HG03066 (cell line): ENCODE results near the gene TP63.
"Not testable (repeated sequence)": the region's sequence is repeated elsewhere in the genome, so short reads cannot be mapped to it uniquely, and the experiment has no call there.

Source experiments
- ATAC-seq: cut with Tn5 transposase; IDR thresholded peaks from one replicate; pipeline ENCODE4 v1.9.1; 2021; ENCODE audit warnings: low read depth; ENCODE audit not compliant: unreplicated experiment

TP63 gene

DNA sequence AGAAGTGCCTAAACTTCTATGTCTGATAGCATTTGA is at the start of gene TP63:
TSS of gene TP63 (plus strand) at position 17 of the 36 bp plus-strand sequence. CDS start 127 bp downstream, outside the sequence.
- no peak for ATAC-seq

DNA sequence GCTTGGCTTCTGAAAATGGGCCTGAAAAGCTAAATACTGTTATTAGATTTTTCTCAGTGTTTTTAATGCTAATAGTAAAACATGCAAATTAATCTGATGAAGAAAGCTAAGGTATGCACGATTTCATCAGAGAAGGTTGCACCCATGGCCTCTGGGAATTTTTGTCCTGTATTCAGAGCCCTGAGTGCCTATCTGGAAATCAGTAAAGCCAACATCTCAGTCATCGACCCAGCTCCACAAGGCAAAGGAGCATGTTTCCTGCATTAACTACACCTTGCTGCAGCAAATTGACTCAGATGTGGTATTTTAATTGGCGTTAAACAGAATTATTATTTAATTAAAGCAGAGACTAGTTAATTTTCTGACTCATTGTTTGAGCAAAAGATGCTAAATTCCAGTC is 49.0 kb upstream of the TP63 start:
- no peak for ATAC-seq

DNA sequence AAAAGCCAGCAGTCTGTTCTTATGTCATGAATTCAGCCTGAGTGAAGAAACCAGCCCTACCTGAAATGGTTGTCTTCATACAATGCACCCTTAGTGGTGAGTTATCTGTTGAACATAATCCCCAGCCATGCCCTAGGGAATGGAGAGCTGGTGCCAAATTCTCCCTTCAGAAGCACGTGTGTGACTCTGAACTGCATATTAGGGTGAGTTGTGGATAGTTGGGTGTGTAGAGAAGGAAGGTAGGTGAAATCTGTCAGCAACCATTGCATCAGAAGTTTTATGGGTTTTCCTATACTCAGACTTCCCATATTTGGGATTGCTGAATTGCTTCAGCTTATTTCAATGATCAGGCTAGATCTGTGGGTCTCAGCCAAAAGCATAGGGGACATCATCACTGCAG is 46.5 kb upstream of the TP63 start:
- ATAC-seq = no peak

DNA sequence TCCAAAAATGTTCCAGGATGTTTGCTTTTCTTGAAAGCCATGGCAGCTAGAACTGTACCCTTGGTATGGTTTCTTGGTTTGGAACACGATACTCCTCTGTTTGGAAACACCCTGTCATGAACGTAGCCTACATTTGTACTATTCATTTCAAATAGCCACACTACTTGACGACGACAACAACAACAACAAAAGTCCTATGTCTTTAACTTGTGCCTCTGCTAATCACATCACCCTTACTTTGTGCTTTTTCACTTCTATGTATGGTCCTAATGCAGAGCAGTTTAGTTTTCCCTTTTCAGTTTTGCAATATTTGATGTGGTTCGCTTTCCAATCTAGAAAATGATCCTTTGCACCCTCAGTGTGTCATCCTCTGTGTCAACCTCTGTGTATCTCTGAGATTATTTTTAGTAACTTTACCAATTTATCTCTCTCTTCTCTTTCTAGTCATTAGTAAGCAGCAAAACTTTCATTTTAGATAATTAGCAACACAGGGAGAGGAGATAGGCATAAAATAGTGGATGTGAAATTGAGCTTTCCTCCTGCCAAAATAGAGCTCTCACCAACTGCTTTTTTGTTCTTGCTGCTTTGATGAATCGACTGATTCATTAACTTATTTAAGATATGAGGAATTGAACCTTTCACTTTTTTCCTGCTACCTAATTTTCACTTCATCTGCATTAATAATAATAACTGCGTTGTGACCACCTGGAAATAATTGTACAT is 44.1 kb upstream of the TP63 start:
- ATAC-seq = peak; percentile 92

DNA sequence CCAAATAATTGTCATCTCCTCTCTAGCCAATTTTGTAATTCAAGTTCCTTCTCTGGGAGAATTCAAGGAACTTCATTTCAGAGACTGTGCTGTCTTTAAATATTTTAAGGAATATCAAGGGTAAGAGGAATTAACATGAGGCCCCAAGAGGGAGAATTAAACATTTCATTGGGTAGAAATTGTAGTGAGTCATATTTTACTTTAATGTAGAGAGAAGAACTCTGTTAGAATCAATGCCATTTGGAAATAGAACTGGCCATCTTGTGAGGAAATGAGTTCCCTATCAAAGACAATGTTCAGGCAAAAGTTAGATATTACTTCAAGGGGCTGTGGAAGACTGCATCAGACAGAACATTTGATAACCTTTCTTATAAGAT is 43.5 kb upstream of the TP63 start:
- ATAC-seq = no peak

DNA sequence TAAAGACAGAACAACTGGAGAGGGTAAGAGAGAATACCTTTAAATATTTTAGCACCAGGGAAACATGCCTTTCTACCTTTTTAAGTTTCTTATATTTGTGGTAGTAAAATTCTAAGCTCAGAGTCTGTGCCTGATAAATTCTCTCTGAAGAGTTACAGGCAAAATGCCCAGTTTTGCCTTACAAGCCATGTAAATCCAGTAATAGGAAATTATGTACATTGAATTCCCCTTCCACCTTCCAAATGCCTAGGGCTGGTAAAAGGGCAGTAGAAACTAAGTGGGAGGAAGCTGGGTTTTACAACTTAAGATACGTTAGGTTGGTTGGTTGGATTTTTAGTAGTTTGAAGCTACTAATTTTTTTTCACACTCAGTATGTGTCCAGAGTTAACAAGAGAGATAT is 43.1 kb upstream of the TP63 start:
- ATAC-seq = no peak

DNA sequence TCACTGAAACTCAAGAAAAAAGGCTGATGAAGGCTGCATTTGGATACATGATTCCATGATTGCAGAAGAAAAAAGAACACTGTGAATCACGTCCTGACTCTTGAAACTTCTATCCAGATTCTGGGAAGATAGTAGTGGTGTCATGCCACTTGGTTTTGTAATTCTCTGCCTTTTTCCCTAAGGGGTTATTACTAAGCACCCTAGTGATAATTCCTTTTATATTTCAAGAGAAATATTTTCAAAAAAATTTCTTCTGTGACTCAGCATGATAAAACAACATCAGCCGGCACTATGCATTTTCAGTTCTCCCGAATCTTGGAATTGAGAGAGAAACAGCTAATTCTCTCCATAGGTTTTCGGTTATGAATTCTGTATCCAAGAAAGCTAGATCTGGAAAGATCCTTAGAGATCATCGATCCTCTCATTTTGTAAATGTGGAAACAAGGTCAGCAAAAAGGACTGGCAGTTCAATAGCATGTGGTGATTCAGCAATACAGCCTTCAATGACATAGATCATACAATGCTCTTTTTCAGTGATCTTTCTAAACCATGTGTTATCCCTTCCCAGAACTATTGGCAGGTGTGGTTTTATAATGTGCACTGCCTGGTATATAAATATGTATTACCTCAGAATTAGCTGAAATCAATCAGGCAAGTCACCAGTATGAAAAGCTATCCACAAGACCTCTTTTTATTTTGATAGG is 42.6 kb upstream of the TP63 start:
- no peak for ATAC-seq

DNA sequence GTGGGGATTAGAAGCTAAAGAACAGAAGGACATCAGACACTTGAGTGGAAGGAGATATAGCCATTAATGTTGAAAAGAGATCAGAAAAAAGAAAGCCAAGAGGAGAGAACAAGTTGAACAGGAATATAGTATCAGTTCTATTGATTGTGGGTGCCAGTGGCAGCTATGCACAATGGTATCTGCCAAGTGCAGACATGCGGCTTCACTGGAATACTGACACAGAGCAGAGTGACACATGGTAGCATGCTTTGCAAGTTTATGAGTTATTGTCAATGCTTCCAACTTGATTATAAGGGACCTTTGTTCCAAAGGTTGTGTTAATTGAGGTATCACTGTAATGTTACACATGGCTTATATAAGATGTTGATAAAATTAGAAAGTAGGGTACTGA is 42.0 kb upstream of the TP63 start:
- no peak for ATAC-seq

DNA sequence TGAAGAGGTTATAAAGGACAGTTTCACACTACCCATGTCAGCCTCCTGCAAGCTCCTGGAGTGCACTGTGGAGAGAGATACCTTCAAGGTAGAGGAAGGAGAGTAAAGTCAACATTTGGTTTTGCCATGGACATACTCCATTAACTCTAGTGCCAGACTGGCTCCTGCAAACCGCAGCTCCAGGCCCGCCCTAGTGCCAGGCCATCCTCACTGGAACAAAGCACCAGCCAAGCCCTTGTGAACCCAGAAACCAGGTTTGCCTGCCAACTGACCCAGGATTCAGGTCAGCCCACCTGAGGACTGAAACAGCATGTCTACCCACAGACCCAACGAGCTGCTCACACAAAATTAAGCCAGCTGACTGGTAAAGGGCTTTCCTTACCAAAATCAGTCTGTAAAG is 41.0 kb upstream of the TP63 start:
- no peak for ATAC-seq

DNA sequence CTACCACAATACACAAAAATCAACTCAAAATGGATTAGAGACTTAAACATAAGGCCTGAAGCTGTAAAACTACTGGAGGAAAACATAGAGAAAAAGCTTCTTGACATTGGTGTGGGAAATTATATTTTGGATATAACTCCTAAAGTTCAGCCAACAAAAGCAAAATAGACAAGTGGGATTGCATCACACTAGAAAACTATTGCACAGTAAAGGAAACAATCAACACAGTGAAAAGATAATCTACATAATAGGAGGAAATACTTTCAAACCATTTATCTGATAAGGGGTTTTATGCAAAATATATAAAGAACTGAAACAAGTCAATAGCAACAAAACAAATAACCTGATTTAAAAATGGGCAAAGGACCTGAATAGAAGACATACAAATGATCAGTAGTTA is 37.6 kb upstream of the TP63 start:
- ATAC-seq = no peak

DNA sequence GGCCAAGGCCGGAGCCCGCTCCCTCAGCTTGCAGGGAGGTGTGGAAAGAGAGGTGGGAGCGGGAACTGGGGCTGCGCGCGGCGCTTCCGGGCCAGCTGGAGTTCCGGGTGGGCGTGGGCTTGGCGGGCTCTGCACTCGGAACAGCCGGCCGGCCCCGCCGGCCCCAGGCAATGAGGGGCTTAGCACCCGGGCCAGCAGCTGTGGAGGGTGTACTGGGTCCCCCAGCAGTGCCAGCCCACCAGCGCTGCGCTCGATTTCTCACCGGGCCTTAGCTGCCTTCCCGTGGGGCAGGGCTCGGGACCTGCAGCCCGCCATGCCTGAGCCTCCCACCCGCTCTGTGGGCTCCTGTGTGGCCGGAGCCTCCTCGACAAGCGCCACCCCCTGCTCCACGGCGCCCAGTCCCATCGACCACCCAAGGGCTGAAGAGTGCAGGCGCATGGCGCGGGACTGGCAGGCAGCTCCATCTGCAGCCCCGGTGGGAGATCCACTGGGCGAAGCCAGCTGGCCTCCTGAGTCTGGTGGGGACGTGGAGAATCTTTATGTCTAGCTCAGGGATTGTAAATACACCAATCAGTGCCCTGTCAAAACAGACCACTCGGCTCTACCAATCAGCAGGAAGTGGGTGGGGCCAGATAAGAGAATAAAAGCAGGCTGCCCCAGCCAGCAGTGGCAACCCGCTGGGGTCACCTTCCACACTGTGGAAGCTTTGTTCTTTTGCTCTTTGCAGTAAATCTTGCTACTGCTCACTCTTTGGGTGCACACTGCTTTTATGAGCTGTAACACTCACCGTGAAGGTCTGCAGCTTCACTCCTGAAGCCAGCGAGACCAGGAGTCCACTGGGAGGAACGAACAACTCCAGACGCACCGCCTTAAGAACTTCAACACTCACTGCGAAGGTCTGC is 34.9 kb upstream of the TP63 start:
- not testable (repeated sequence) for ATAC-seq

DNA sequence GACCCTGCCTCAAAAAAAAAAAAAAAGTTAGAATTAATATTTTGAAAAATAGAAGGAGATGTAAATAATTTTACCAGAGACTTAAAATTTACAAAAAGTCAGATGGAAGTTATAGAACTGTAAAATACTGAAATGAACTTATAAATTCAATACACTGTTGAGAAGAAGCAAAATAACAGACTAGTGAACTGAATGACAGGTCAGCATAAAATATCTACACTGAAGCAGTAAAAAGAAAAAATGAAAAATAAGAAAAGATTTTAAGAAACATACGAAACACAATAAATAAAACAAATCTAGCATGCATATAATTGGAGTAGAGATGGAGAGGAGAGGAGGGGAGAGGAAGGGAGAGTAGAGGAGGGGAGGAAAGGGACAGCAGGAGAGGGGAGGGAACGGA is 33.3 kb upstream of the TP63 start:
- ATAC-seq = no peak

DNA sequence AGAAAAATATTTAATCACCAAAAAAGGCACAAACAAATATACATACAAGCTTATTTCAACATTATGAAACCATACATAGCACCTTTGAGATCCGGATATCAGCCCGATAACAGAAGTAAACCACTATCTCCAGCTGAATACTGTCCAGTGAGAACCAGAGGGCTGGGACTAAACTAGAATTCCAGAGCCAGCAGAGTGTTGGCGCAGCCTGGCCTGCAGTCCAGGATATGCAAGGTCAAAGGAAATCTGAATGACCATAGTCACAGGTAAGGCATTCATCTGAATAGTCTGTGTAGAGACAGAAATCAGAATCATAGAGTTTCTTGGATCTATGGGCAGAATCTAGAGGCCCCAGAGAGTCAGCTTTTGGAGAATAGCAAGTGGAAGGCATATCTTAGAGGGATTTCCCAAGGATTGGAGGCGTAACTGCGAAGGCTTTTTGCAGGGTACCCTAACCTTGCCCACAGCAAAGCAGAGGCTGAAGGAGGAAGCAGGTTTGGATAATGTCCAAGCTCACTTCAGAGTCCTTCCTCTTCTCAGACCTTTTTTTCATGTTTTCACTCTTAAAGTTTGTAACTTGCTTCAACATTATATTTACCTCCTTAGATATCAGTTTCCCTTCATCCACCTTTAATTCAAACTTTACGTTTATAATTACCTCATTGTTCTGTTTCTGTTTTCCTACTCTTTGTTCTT is 32.5 kb upstream of the TP63 start:
- ATAC-seq = no peak

DNA sequence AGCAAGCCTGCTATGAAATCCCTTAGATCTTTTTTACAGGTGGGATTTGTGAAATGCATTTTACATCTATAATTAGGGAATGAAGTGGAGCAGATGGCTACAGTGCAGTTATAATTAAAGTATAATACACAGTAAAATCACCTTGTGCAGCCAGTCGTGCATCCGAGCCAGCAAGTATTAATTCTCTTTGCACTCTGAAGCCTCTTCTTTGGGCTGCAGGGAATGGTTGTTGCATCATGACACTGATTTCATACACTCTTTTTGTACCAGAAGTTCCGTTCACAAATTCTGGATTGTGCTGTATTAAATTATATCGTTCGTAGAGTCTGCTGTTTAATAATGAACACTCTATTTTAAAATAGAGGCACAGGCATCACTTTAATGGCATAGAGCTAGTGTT is 28.7 kb upstream of the TP63 start:
- no peak for ATAC-seq

DNA sequence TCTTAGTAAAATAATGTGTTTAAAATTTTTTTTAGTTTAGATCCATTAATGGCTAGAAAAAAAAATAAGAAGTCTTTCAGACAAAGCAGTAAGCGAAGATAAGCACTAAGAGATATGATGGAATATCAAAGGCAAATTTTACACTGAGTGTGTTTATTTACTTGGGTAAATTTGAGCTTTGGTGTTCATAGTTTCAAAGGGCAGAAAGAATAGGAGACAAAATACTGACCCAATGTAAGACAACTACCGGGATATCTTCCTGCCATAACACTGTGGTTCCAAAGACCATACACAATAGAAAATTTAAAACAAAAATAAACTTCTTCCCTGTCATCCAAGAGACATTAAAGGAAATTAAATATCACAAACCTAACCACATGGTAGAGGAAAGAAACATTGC is 25.5 kb upstream of the TP63 start:
- ATAC-seq = no peak

DNA sequence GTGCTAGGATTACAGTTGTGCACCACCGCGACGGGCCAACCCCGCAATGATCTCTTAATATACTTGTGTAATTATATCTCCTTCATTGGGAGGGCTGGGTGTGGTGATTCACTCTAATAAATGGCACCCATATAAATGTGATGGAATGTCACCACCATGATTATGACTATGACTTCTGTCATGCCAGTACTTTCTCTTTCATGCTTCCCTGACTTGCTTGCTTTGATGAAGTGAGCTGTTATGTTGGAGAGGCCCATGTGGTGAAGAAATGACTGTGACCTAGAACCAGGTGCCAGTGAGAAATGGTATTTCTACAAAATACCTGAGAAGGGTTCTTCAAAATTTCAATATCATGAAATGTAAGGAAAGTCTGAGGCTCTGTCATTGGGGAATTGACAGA is 24.4 kb upstream of the TP63 start:
- no peak for ATAC-seq

DNA sequence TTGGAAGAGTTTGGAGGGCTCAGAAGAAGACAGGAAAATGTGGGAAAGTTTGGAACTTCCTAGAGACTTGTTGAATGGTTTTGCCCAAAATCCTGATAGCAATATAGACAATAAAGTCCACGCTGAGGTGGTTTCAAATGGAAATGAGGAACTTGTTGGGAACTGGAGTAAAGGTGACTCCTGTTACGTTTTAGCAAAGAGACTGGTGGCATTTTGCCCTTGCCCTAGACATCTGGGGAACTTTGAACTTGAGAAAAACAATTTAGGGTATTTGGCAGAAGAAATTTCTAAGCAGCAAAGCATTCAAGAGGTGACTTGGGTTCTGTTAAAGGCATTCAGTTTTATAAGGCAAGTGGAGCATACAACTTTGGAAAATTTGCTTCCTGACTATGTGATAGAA is 18.5 kb upstream of the TP63 start:
- not testable (repeated sequence) for ATAC-seq

DNA sequence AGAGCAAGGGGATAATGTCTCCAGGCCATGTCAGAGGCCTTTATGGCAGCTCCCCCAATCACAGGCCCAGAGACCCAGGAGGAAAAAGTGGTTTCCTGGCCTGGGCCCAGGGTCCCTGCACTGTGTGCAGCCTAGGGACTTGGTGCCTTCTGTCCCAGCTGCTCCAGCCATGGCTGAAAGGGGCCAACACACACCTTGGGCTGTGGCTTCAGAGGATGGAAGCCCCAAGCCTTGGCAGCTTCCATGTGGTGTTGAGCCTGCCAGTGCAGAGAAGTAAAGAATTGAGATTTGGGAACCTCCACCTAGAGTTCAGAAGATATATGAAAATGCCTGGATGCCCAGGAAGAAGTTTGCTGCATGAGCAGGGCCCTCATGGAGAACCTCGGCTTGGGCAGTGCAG is 18.1 kb upstream of the TP63 start:
- ATAC-seq = no peak

DNA sequence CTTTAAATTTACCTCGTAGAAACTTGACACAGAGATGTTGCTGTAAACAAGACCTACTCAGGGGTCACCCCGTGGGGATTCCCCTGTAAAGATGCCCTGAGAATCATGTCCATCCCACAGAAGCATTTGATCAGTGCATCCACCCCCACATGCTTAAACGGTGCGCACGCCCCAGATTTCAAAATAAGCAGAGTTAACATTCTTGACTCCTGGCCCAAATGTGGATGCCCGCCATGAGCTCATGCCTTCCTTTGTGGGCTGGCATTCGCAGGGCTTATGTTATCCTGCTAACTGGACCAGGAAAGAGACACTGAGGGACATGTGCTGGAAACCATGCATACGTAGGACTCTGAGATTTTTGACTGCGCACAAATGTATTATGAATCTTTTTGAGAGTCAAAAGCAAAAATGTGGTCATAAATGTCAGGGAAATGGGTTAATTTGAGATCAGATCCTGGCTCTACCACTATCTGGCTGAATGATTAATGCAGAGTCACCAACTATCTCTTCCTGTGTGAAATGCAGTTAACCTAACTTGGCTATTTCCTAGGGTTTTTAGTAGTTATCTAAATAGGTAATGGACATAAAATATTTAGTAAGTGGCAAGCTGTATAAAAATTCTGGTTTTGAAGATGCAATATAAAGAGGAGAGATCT is 9.1 kb upstream of the TP63 start:
- ATAC-seq = no peak

DNA sequence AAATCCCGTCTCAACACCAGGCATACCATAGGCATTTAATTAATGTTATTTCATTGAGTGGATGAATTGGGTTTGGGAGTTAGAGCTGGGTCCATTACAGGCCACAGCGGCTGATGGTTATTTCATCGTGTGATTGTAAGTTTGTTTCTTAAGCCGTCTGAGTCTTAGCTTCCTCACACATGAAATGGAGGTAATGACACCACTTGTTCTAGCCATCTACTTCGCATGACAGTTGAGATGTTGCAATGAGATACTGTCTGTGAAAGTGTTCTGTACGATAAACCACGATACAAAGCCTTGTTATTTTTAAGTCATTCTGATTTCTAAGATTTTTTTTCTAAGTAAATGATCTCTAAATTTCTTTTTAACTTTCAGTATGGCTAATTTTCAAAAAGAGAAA is 8.6 kb upstream of the TP63 start:
- no peak for ATAC-seq

DNA sequence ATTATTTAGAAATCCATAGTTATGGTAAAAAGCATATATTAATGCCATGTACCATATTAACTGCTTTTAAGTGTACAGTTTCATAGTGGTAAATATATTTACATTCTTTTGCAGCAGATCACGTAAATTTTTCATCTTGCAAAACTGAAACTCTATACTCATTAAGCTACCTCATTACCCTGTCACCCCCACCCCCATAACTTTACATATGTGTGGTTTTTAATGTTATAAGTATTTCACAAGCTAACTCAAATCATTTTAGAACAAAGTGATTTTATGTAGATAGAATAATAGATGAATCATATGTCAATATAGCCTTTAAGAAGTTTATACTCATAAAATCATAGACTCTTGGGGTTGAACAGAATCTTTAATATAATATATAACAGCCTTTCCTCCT is 7.1 kb upstream of the TP63 start:
- ATAC-seq = no peak
